OCI-LY7 (cell line): ENCODE measurements around the gene RNU6-9.

Source experiments
- CTCF ChIP-seq: fragments of 200-600 bp; sonication (generic); conservative IDR thresholded peaks from 2 replicates; pipeline ENCODE4 v1.5.1; 2014; ENCODE audit warnings: mild to moderate bottlenecking, antibody characterized with exemption, low read length, moderate library complexity, mixed read lengths
- EZH2phosphoT487 ChIP-seq: fragments of 200-600 bp; sonication (generic); IDR thresholded peaks from 2 replicates; pipeline ENCODE4 v1.6.1; 2018; ENCODE audit warnings: low read depth, borderline replicate concordance, mild to moderate bottlenecking, mixed run types, antibody characterized with exemption, low read length, moderate library complexity, mixed read lengths

- TF ChIP-seq CTCF (no peak), EZH2phosphoT487 (no peak)
Measured at GRCh38 chr19:937259-937694, 44.0 kb downstream of the RNU6-9 start.
